Spleen (tissue), 7 donors: ENCODE data around the gene DHRSX.

ENCODE experiments used
- CTCF ChIP-seq, 11 experiments: fragments of 200-600 bp in 7 of 11; fragments of 450-650 bp in 4 of 11; sonication (generic) in 4 of 11; IDR thresholded peaks in 8 of 11; conservative IDR thresholded peaks in 3 of 11; 1 replicate in 7 of 11; 2 replicates in 4 of 11; pipeline versions ENCODE4 v1.4.0 to v1.8.0; 2016 to 2021; ENCODE audit warnings: antibody characterized with exemption in 11 of 11, inconsistent platforms in 4 of 11, mild to moderate bottlenecking in 1 of 11
- POLR2A ChIP-seq, 3 donors: fragments of 450-650 bp; IDR thresholded peaks; one replicate each; pipeline ENCODE4 v1.5.1; 2017; ENCODE audit warnings: antibody characterized with exemption in 3 of 3, mild to moderate bottlenecking in 1 of 3
- donor health status: DM: no; HTN: no; CAD: no; lungs with moderate emphysema.
- donor health status: DM: no; HTN: no; CAD: no.
- donor health status: DM: no; HTN: no; CAD: no.

DNA sequence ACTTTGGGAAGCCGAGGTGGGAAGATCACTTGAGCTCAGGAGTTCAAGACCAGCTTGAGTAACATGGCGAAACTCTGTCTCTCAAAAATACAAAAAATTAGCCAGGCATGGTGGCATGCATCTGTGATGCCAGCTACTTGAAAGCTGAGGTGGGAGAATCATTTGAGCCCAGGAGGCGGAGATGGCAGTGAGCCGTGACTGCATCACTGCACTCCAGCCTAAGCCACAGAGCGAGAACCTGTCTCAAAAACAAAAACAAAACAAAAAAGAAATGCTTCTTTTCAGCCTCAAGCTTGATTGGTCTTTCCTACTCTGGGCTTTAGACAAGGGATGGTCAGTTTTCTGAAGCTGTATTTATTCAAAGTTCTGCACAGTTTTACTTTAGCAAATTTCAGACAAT is 15.8 kb upstream of the DHRSX start:
- TF ChIP-seq CTCF (IDR thresholded peaks at IDR 0.05 in 8 of 11, conservative IDR thresholded peaks at IDR 0.05 in 3 of 11) (no peak), POLR2A (IDR thresholded peaks at IDR 0.05) (no peak)
